HepG2 (cell line): Measurements from ENCODE around the gene DPT. TPM values are rescaled to one million over a fixed set of nuclear protein-coding genes. Genes with fewer than 3 reads are reported as not detected.

Source experiments
- ATF6 ChIP-seq: sonication (generic); formaldehyde crosslinking; conservative IDR thresholded peaks from 2 replicates; pipeline ENCODE4 v1.4.0; 2020; ENCODE audit warnings: missing genetic modification reagents
- CERS6 ChIP-seq: sonication (generic); formaldehyde crosslinking; IDR thresholded peaks from 2 replicates; pipeline ENCODE4 v1.5.0; 2020; ENCODE audit warnings: missing genetic modification reagents
- ETV5 ChIP-seq: IDR thresholded peaks from 2 replicates; pipeline ENCODE4 v1.6.1; 2018; ENCODE audit warnings: missing biosample characterization, missing genetic modification reagents, inconsistent platforms, borderline replicate concordance
- HOXA5 ChIP-seq: sonication (generic); formaldehyde crosslinking; IDR thresholded peaks from 2 replicates; pipeline ENCODE4 v1.4.0; 2020; ENCODE audit warnings: missing genetic modification reagents
- KDM5B ChIP-seq: sonication (generic); formaldehyde crosslinking; IDR thresholded peaks from 2 replicates; pipeline ENCODE4 v1.4.0; 2020; ENCODE audit warnings: missing genetic modification reagents, mild to moderate bottlenecking, borderline replicate concordance
- MAX ChIP-seq: IDR thresholded peaks from 2 replicates; pipeline ENCODE4 v1.6.1; 2012; ENCODE audit warnings: inconsistent platforms
- NRL ChIP-seq: sonication (generic); formaldehyde crosslinking; IDR thresholded peaks from 2 replicates; pipeline ENCODE4 v1.5.0; 2020; ENCODE audit warnings: missing genetic modification reagents, mild to moderate bottlenecking, moderate library complexity, borderline replicate concordance
- SOX5 ChIP-seq: IDR thresholded peaks from 2 replicates; pipeline ENCODE4 v1.6.1; 2016; ENCODE audit warnings: borderline replicate concordance
- TFAP4 ChIP-seq: sonication (generic); IDR thresholded peaks from 2 replicates; pipeline ENCODE4 v1.6.1; 2016; ENCODE audit warnings: low read depth, borderline replicate concordance
- ZNF281 ChIP-seq: sonication (generic); formaldehyde crosslinking; IDR thresholded peaks from 2 replicates; pipeline ENCODE4 v1.4.0; 2020; ENCODE audit warnings: missing genetic modification reagents, borderline replicate concordance
- ZNF567 ChIP-seq: sonication (generic); formaldehyde crosslinking; IDR thresholded peaks from 2 replicates; pipeline ENCODE4 v1.8.1; 2023; ENCODE audit warnings: mild to moderate bottlenecking, missing genetic modification reagents, borderline replicate concordance
- polyA plus RNA-seq, 8 experiments: library from polyadenylated mRNA; depleted of rRNA in 3 of 8; stranded (reverse) in 7 of 8; unstranded in 1 of 8; fragments of >200 nt; fragmentation: Illumina TruSeq in 4 of 8; extraction: Trizol in 4 of 8; gene quantifications; 2 replicates each; pipeline versions ENCODE4 v1.2.1 to v1.2.3, GENCODE V29; 2011 to 2016; ENCODE audit warnings: low read depth in 4 of 8, missing spikeins in 1 of 8, mixed read lengths in 1 of 8; ENCODE audit not compliant: insufficient read depth in 1 of 8
- total RNA-seq, 5 experiments: library from RNA; depleted of rRNA; stranded (reverse); fragments of >200 nt; fragmentation: Illumina TruSeq; extraction: Trizol; gene quantifications; 2 replicates each; pipeline ENCODE4 v1.2.3, GENCODE V29; 2016; ENCODE audit warnings: low read depth in 1 of 5
- TF ChIP-seq, protein P1 (sequence below): sonication (generic); formaldehyde crosslinking; IDR thresholded peaks from one replicate; pipeline ENCODE4 v1.5.1; 2020; ENCODE audit warnings: mild to moderate bottlenecking, missing genetic modification reagents; ENCODE audit errors: not compliant biosample characterization

DPT gene
- total and polyA plus RNA-seq, 2 of the 13 experiments (the other 11 are each of a cell fraction or from before 2014, with no cell fraction given) = 0.04 TPM; not detected in 1

- TF ChIP-seq ATF6 (CRISPR knock-in tag) = no peak
- TF ChIP-seq ZNF281 (CRISPR knock-in tag) = no peak
- peak; percentile 68 for TF ChIP-seq SOX5 (CRISPR knock-in tag)
- TF ChIP-seq HOXA5 (CRISPR knock-in tag) = no peak
- no peak for TF ChIP-seq NRL (CRISPR knock-in tag)
- TF ChIP-seq MAX = no peak
- no peak for TF ChIP-seq ZNF567 (CRISPR knock-in tag)
- TF ChIP-seq CERS6 (CRISPR knock-in tag) = no peak
- no peak for TF ChIP-seq TFAP4
- TF ChIP-seq, protein P1, sequence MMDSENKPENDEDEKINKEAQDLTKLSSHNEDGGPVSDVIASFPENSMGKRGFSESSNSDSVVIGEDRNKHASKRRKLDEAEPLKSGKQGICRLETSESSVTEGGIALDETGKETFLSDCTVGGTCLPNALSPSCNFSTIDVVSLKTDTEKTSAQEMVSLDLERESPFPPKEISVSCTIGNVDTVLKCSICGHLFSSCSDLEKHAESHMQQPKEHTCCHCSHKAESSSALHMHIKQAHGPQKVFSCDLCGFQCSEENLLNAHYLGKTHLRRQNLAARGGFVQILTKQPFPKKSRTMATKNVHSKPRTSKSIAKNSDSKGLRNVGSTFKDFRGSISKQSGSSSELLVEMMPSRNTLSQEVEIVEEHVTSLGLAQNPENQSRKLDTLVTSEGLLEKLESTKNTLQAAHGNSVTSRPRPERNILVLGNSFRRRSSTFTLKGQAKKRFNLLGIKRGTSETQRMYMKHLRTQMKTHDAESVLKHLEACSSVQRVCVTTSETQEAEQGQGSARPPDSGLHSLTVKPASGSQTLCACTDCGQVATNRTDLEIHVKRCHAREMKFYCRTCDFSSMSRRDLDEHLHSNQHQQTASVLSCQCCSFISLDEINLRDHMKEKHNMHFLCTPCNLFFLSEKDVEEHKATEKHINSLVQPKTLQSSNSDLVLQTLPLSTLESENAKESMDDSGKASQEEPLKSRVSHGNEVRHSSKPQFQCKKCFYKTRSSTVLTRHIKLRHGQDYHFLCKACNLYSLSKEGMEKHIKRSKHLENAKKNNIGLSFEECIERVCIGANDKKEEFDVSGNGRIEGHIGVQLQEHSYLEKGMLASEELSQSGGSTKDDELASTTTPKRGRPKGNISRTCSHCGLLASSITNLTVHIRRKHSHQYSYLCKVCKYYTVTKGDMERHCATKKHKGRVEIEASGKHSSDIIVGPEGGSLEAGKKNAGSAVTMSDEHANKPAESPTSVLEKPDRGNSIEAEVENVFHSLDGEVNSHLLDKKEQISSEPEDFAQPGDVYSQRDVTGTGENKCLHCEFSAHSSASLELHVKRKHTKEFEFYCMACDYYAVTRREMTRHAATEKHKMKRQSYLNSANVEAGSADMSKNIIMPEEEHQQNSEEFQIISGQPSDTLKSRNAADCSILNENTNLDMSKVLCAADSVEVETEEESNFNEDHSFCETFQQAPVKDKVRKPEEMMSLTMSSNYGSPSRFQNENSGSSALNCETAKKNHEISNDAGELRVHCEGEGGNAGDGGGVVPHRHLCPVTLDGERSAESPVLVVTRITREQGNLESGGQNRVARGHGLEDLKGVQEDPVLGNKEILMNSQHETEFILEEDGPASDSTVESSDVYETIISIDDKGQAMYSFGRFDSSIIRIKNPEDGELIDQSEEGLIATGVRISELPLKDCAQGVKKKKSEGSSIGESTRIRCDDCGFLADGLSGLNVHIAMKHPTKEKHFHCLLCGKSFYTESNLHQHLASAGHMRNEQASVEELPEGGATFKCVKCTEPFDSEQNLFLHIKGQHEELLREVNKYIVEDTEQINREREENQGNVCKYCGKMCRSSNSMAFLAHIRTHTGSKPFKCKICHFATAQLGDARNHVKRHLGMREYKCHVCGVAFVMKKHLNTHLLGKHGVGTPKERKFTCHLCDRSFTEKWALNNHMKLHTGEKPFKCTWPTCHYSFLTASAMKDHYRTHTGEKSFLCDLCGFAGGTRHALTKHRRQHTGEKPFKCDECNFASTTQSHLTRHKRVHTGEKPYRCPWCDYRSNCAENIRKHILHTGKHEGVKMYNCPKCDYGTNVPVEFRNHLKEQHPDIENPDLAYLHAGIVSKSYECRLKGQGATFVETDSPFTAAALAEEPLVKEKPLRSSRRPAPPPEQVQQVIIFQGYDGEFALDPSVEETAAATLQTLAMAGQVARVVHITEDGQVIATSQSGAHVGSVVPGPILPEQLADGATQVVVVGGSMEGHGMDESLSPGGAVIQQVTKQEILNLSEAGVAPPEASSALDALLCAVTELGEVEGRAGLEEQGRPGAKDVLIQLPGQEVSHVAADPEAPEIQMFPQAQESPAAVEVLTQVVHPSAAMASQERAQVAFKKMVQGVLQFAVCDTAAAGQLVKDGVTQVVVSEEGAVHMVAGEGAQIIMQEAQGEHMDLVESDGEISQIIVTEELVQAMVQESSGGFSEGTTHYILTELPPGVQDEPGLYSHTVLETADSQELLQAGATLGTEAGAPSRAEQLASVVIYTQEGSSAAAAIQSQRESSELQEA (CRISPR knock-in tag) = no peak
- no peak for TF ChIP-seq KDM5B (CRISPR knock-in tag)
- no peak for TF ChIP-seq ETV5 (CRISPR knock-in tag)
These were observed 40.2 kb downstream of the DPT start (continued) for GRCh38 chr1:168688644-168689326.
